Hepatocyte (in vitro differentiated cells): Measurements from ENCODE around the gene PSD2.

ENCODE experiments used
- EZH2 ChIP-seq: fragments of 200-600 bp; sonication (generic); IDR thresholded peaks from 2 replicates; pipeline ENCODE4 v1.6.1; 2016; ENCODE audit warnings: antibody characterized with exemption, mild to moderate bottlenecking, borderline replicate concordance
- EZH2phosphoT487 ChIP-seq: fragments of 200-600 bp; sonication (generic); IDR thresholded peaks from one replicate; pipeline ENCODE4 v1.6.1; 2018; ENCODE audit warnings: antibody characterized with exemption, mild to moderate bottlenecking, low read depth, moderate library complexity; ENCODE audit not compliant: unreplicated experiment, severe bottlenecking
- TF ChIP-seq, protein P1 (sequence below): fragments of 200-600 bp; sonication (generic); IDR thresholded peaks from 2 replicates; pipeline ENCODE4 v1.5.1; 2016; ENCODE audit warnings: antibody characterized with exemption, mild to moderate bottlenecking; ENCODE audit not compliant: poor library complexity

DNA sequence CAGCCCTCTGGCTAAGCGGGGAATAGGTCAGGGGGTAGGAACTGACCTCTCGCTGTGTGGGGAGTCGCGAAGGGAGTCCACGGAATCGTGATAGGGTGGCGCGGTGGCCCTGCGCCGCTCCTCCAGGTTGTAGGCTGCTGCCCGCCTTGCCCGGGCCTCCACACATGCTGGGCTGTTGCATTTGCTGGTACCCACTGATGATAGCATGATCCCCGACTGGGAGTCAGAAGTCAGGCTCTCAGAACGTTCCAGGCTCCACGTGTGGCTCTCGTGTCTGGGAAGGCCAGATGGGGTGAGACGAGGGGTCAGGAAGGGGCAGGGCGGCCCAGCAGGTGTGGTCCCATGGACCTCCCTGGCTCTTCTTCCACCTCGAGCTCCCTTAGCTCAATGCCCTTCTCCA, 56.0 kb downstream of the PSD2 start:
- TF ChIP-seq EZH2 = no peak
- TF ChIP-seq, protein P1, sequence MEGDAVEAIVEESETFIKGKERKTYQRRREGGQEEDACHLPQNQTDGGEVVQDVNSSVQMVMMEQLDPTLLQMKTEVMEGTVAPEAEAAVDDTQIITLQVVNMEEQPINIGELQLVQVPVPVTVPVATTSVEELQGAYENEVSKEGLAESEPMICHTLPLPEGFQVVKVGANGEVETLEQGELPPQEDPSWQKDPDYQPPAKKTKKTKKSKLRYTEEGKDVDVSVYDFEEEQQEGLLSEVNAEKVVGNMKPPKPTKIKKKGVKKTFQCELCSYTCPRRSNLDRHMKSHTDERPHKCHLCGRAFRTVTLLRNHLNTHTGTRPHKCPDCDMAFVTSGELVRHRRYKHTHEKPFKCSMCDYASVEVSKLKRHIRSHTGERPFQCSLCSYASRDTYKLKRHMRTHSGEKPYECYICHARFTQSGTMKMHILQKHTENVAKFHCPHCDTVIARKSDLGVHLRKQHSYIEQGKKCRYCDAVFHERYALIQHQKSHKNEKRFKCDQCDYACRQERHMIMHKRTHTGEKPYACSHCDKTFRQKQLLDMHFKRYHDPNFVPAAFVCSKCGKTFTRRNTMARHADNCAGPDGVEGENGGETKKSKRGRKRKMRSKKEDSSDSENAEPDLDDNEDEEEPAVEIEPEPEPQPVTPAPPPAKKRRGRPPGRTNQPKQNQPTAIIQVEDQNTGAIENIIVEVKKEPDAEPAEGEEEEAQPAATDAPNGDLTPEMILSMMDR = no peak
- no peak for TF ChIP-seq EZH2phosphoT487
